ENCODE data around the gene APP.

APP gene

GRCh38 chr21:26068776-26069175 lies 101.8 kb downstream of the APP start:
- no peak overlapping the region for H3K4me3 ChIP-seq (ENCODE audit: low read length)
- no peaks in the 10 kb centered on the region for H3K27me3 ChIP-seq (ENCODE audit: control insufficient read depth, low read length)
- H3K27ac ChIP-seq (ENCODE audit: low read depth, low read length) = no peak overlapping the region
- H3K36me3 ChIP-seq (ENCODE audit: control insufficient read depth, low read length) = no peaks in the 10 kb centered on the region
- peaks cover 9% of the 10 kb centered on the region for H3K4me1 ChIP-seq (ENCODE audit: control insufficient read depth, low read length)
- no peaks in the 10 kb centered on the region for H4K20me1 ChIP-seq (ENCODE audit: control insufficient read depth, insufficient read depth, low read depth, low read length)
- H3K79me2 ChIP-seq (ENCODE audit: control insufficient read depth, low read length) = no peaks in the 10 kb centered on the region
- no peaks in the 10 kb centered on the region for H3F3A ChIP-seq (ENCODE audit: control insufficient read depth, insufficient read depth)
- TF ChIP-seq EZH2phosphoT487 (IDR thresholded peaks at IDR 0.05; ENCODE audit: borderline replicate concordance, low read length) (no peak), CTCF (IDR thresholded peaks at IDR 0.05; ENCODE audit: low read depth, low read length, poor library complexity, severe bottlenecking) (no peak)
- no peaks in the 10 kb centered on the region for H3K9me2 ChIP-seq (replicated peaks; ENCODE audit: control insufficient read depth, low read length)
- no peaks in the 10 kb centered on the region for H3K9me3 ChIP-seq (ENCODE audit: control insufficient read depth, insufficient read depth, low read length)
- no peak overlapping the region for H3K4me2 ChIP-seq (ENCODE audit: low read length)

GRCh38 chr21:26067836-26068594 lies 102.6 kb downstream of the APP start:
- H3K4me2 ChIP-seq (ENCODE audit: low read length) = no peak overlapping the region
- no peaks in the 10 kb centered on the region for H3K79me2 ChIP-seq (ENCODE audit: control insufficient read depth, low read length)

GRCh38 chr21:26064506-26064905 lies 106.1 kb downstream of the APP start:
- TF ChIP-seq CTCF (IDR thresholded peaks at IDR 0.05; ENCODE audit: low read depth, low read length, poor library complexity, severe bottlenecking) = no peak
- TF ChIP-seq EZH2phosphoT487 (IDR thresholded peaks at IDR 0.05; ENCODE audit: borderline replicate concordance, low read length) = no peak
- Histone ChIP-seq H3K79me2 (ENCODE audit: control insufficient read depth, low read length) (no peaks in the 10 kb centered on the region), H3K36me3 (ENCODE audit: control insufficient read depth, low read length) (no peaks in the 10 kb centered on the region), H3K9me3 (ENCODE audit: control insufficient read depth, insufficient read depth, low read length) (no peaks in the 10 kb centered on the region), H3K4me3 (ENCODE audit: low read length) (no peak overlapping the region), H3K4me1 (ENCODE audit: control insufficient read depth, low read length) (no peaks in the 10 kb centered on the region), H3K27ac (ENCODE audit: low read depth, low read length) (no peak overlapping the region), H3K9me2 (replicated peaks; ENCODE audit: control insufficient read depth, low read length) (no peaks in the 10 kb centered on the region), H3K4me2 (ENCODE audit: low read length) (no peak overlapping the region), H3K27me3 (ENCODE audit: control insufficient read depth, low read length) (no peaks in the 10 kb centered on the region), H3F3A (ENCODE audit: control insufficient read depth, insufficient read depth) (no peaks in the 10 kb centered on the region), H4K20me1 (ENCODE audit: control insufficient read depth, insufficient read depth, low read depth, low read length) (no peaks in the 10 kb centered on the region)

More at GRCh38 chr21:26067836-26068594, 102.6 kb downstream of the APP start:
- H3K4me3 ChIP-seq (ENCODE audit: low read length) = no peak overlapping the region
- no peak overlapping the region for H3K27ac ChIP-seq (ENCODE audit: low read depth, low read length)
- TF ChIP-seq EZH2phosphoT487 (IDR thresholded peaks at IDR 0.05; ENCODE audit: borderline replicate concordance, low read length) = no peak
- no peak for TF ChIP-seq CTCF (IDR thresholded peaks at IDR 0.05; ENCODE audit: low read depth, low read length, poor library complexity, severe bottlenecking)
- no peaks in the 10 kb centered on the region for H3K9me2 ChIP-seq (replicated peaks; ENCODE audit: control insufficient read depth, low read length)
- H4K20me1 ChIP-seq (ENCODE audit: control insufficient read depth, insufficient read depth, low read depth, low read length) = no peaks in the 10 kb centered on the region
- no peaks in the 10 kb centered on the region for H3K9me3 ChIP-seq (ENCODE audit: control insufficient read depth, insufficient read depth, low read length)
- H3K27me3 ChIP-seq (ENCODE audit: control insufficient read depth, low read length) = no peaks in the 10 kb centered on the region
- peaks cover 9% of the 10 kb centered on the region for H3K4me1 ChIP-seq (ENCODE audit: control insufficient read depth, low read length)
- H3F3A ChIP-seq (ENCODE audit: control insufficient read depth, insufficient read depth) = no peaks in the 10 kb centered on the region
- no peaks in the 10 kb centered on the region for H3K36me3 ChIP-seq (ENCODE audit: control insufficient read depth, low read length)

Data from DOHH2 (cell line).